MM.1S (cell line): ENCODE data around the gene ZNF277.

Source experiments
- DNase-seq: peaks from one replicate; pipeline ENCODE4 v3.0.0-alpha.2; 2015
- H2AFZ ChIP-seq: fragments of 300-600 bp; sonication (generic); 2 replicates; pipeline ENCODE4 v1.6.0; 2016; ENCODE audit warnings: antibody characterized with exemption, low read length
- H3F3A ChIP-seq: fragments of 300-600 bp; sonication (generic); 2 replicates; pipeline ENCODE4 v1.6.1; 2016; ENCODE audit warnings: mild to moderate bottlenecking, antibody characterized with exemption, low read length, moderate library complexity, mixed read lengths; ENCODE audit not compliant: insufficient read depth
- H3K27ac ChIP-seq: fragments of 300-600 bp; sonication (generic); 2 replicates; pipeline ENCODE4 v1.5.1; 2016; ENCODE audit warnings: mild to moderate bottlenecking, low read length
- H3K27me3 ChIP-seq: fragments of 300-600 bp; sonication (generic); replicated peaks from 2 replicates; pipeline ENCODE4 v1.6.0; 2016; ENCODE audit warnings: low read length; ENCODE audit not compliant: insufficient read depth
- H3K36me3 ChIP-seq: fragments of 300-600 bp; sonication (generic); replicated peaks from 2 replicates; pipeline ENCODE4 v1.6.1; 2016; ENCODE audit warnings: mild to moderate bottlenecking, low read length, mixed read lengths; ENCODE audit not compliant: insufficient read depth
- H3K4me1 ChIP-seq: fragments of 300-600 bp; sonication (generic); 2 replicates; pipeline ENCODE4 v1.6.1; 2016; ENCODE audit warnings: low read length, mixed read lengths
- H3K4me2 ChIP-seq: fragments of 300-600 bp; sonication (generic); 2 replicates; pipeline ENCODE4 v1.6.0; 2016; ENCODE audit warnings: low read depth, low read length
- H3K4me3 ChIP-seq: fragments of 300-600 bp; sonication (generic); 2 replicates; pipeline ENCODE4 v1.5.1; 2016; ENCODE audit warnings: low read length, mixed read lengths
- H3K79me2 ChIP-seq: fragments of 300-600 bp; sonication (generic); 2 replicates; pipeline ENCODE4 v1.6.1; 2016; ENCODE audit warnings: mixed run types, low read length, mixed read lengths
- H3K9ac ChIP-seq: fragments of 300-600 bp; sonication (generic); 2 replicates; pipeline ENCODE4 v1.6.1; 2016; ENCODE audit warnings: low read length, mixed read lengths
- H3K9me2 ChIP-seq: fragments of 300-600 bp; sonication (generic); replicated peaks from 2 replicates; pipeline ENCODE4 v1.6.1; 2016; ENCODE audit warnings: mild to moderate bottlenecking, low read length, mixed read lengths; ENCODE audit not compliant: insufficient read depth
- H3K9me3 ChIP-seq: fragments of 300-600 bp; sonication (generic); replicated peaks from 2 replicates; pipeline ENCODE4 v1.6.1; 2016; ENCODE audit warnings: mild to moderate bottlenecking, low read length, mixed read lengths; ENCODE audit not compliant: insufficient read depth
- H4K20me1 ChIP-seq: fragments of 300-600 bp; sonication (generic); 2 replicates; pipeline ENCODE4 v1.6.1; 2016; ENCODE audit warnings: mild to moderate bottlenecking, low read length, moderate library complexity, mixed read lengths; ENCODE audit not compliant: insufficient read depth
- EZH2 ChIP-seq: fragments of 300-600 bp; sonication (generic); optimal IDR thresholded peaks from 2 replicates; pipeline ENCODE3; 2017; ENCODE audit warnings: low read depth, mild to moderate bottlenecking, antibody characterized with exemption, low read length, mixed read lengths
- EZH2phosphoT487 ChIP-seq: fragments of 300-600 bp; sonication (generic); IDR thresholded peaks from 2 replicates; pipeline ENCODE4 v1.6.1; 2018; ENCODE audit warnings: antibody characterized with exemption, low read length
- TF ChIP-seq, protein P1 (sequence below): fragments of 300-600 bp; sonication (generic); IDR thresholded peaks from 2 replicates; pipeline ENCODE4 v1.5.1; 2016; ENCODE audit warnings: antibody characterized with exemption, low read length, mixed read lengths

Gene ZNF277

DNA sequence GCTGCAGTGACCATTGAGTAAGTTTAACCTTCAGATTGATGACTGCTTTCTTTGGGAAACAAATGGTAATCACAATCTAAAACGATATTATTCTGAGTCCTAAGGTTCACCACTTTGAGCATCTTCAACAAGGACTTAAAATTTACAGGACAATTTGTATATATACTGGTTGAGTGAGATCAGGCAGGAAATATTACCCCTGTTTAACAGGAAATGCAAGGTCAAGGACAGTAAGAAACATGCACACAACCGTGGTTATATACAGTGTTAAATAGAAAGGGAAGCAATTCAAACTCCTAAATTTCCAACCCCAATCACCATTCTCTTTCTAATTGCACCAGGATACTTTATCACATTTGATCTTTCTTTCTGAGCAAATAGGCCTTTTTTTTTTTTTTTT is 96.1 kb downstream of the ZNF277 start:
- Histone ChIP-seq H3K4me3 (0 out of 2 replicates have a peak overlapping the region, but pooled peaks have one; percentile 0), H3F3A (no peaks in the 10 kb centered on the region), H2AFZ (0 out of 2 replicates have a peak overlapping the region, but pooled peaks have one; percentile 6), H3K9me2 (no peaks in the 10 kb centered on the region), H3K4me1 (peaks cover 12% of the 10 kb centered on the region), H3K79me2 (no peaks in the 10 kb centered on the region), H4K20me1 (no peaks in the 10 kb centered on the region), H3K36me3 (no peaks in the 10 kb centered on the region), H3K27ac (no peak overlapping the region), H3K27me3 (no peaks in the 10 kb centered on the region), H3K9me3 (no peaks in the 10 kb centered on the region), H3K4me2 (peak overlapping the region; percentile 22), H3K9ac (no peak overlapping the region)
- TF ChIP-seq EZH2 (no peak), EZH2phosphoT487 (no peak)
- TF ChIP-seq, protein P1, sequence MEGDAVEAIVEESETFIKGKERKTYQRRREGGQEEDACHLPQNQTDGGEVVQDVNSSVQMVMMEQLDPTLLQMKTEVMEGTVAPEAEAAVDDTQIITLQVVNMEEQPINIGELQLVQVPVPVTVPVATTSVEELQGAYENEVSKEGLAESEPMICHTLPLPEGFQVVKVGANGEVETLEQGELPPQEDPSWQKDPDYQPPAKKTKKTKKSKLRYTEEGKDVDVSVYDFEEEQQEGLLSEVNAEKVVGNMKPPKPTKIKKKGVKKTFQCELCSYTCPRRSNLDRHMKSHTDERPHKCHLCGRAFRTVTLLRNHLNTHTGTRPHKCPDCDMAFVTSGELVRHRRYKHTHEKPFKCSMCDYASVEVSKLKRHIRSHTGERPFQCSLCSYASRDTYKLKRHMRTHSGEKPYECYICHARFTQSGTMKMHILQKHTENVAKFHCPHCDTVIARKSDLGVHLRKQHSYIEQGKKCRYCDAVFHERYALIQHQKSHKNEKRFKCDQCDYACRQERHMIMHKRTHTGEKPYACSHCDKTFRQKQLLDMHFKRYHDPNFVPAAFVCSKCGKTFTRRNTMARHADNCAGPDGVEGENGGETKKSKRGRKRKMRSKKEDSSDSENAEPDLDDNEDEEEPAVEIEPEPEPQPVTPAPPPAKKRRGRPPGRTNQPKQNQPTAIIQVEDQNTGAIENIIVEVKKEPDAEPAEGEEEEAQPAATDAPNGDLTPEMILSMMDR, result no peak
- DNase-seq, result no peak

DNA sequence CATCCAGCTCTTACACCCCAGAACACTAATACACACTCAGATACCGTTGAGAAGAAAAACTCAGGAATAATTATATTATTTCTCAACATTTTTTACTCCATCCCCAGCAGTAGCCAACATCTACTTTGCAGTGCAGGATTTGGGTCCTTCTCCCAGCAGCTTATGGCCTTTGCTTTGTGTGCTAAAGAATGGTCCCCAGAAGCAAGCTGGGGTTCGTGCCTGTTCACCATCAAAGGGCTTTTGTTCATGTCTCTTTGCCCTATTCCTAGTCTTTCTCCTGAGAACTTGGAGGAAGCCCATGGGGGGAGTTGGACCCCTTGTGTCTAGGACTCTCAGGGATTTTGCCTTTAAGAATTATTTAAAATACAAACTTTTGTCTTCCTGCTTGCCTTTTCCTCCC is 100.4 kb downstream of the ZNF277 start:
- no peak for DNase-seq
- Histone ChIP-seq H3K9ac (no peak overlapping the region), H4K20me1 (no peaks in the 10 kb centered on the region), H3K27ac (no peak overlapping the region), H3K36me3 (no peaks in the 10 kb centered on the region), H3K4me3 (no peak overlapping the region), H2AFZ (no peak overlapping the region), H3K9me3 (no peaks in the 10 kb centered on the region), H3K79me2 (no peaks in the 10 kb centered on the region), H3K4me1 (peaks cover 8% of the 10 kb centered on the region), H3K27me3 (no peaks in the 10 kb centered on the region), H3K4me2 (no peak overlapping the region), H3F3A (no peaks in the 10 kb centered on the region), H3K9me2 (no peaks in the 10 kb centered on the region)
- TF ChIP-seq EZH2 (no peak), EZH2phosphoT487 (no peak)
- TF ChIP-seq, protein P1, result no peak

DNA sequence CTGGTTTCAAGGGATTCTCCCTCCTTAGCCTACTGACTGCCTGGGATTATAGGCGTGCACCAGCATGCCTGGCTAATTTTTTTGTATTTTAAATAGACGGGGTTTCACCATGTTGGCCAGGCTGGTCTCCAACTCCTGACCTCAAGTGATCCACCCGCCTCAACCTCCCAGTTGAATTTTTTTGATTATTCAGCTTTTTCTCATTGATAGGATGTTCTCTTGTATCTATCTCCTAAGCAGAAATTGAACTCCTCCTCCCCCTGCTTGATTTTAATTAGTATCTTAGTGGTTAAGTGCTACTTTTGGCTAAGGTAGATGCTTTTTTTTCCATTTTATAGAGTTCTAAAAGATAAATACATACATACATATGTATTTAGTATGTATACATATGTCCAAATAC is 101.0 kb downstream of the ZNF277 start:
- Histone ChIP-seq H3K4me3 (no peak overlapping the region), H3K27ac (no peak overlapping the region), H3K9me3 (no peaks in the 10 kb centered on the region), H3K4me2 (no peak overlapping the region), H3K9ac (no peak overlapping the region), H2AFZ (no peak overlapping the region), H3K36me3 (no peaks in the 10 kb centered on the region), H3K9me2 (no peaks in the 10 kb centered on the region), H4K20me1 (no peaks in the 10 kb centered on the region), H3F3A (no peaks in the 10 kb centered on the region), H3K4me1 (peaks cover 2% of the 10 kb centered on the region; the same call in 1 of the 2 replicates), H3K27me3 (no peaks in the 10 kb centered on the region), H3K79me2 (no peaks in the 10 kb centered on the region)
- no peak for TF ChIP-seq EZH2phosphoT487
- TF ChIP-seq EZH2, result no peak
- TF ChIP-seq, protein P1, result no peak
- DNase-seq, result no peak
